ENCODE measurements around the gene INTS7. TPM values are rescaled to one million over a fixed set of nuclear protein-coding genes. Genes with fewer than 3 reads are reported as not detected.
"Not testable (repeated sequence)": the region's sequence is repeated elsewhere in the genome, so short reads cannot be mapped to it uniquely, and the experiment has no call there.

The INTS7 gene
- total RNA-seq, 1 experiment from 2014 or later: 36.5 TPM

DNA sequence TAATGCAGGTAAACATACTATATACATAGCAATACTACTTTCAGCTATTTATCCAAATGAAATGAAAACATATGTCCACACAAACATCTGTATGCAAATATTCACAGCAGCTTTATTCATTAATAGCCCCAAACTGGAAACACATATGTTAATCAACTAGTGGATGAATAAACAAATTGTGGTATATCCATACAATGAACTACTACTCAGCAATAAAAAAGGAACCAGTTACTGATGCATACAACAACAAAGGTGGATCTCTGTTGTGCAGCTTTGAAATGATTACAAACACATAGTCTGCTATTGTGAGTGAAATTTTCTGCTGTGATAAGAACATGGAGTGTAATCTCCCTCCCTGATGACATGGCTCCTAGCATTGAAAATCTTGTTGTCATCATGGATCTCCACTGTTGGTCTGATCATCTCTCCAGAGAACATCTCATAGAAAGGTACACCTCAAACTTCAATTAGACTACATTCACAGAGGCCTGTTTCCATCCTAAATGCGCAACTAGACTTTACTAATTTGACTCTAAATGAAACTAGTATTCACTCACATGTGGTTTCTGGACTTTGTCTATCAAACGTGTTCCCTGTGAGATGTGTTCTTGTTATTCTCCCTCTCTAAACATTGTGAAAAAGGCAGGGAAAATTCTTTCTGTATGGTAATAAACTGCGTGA, 10.7 kb downstream of the INTS7 start:
- no TSS peak for BruUV-seq (replicated peaks)

DNA sequence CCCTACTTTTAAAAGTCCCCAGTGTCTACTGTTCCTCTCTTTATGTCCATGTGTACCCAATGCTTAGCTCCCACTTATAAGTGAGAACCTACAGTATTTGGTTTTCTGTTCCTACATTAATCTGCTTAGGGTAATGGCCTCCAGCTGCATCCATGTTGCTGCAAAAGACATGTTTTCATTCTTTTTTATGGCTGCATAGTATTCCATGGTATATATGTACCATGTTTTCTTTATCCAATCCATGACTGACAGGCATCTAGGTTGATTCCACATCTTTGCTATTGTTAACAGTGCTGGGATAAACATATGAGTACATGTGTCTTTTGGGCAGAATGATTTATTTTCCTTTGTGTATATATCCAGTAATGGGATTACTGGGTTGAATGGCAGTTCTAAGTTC, 12.4 kb downstream of the INTS7 start:
- intact Hi-C loops (cut with micrococcal nuclease; ENCODE audit: unreplicated experiment); H3K27ac Mint-ChIP-seq (ENCODE audit: unreplicated experiment); DNase-seq; BruUV-seq (replicated peaks); H3K9me3 Mint-ChIP-seq (ENCODE audit: low read depth, unreplicated experiment); H3K36me3 Mint-ChIP-seq (ENCODE audit: insufficient read depth, unreplicated experiment); H3K4me3 Mint-ChIP-seq (ENCODE audit: low read depth, unreplicated experiment); CTCF ChIA-PET; H3K27me3 Mint-ChIP-seq (ENCODE audit: unreplicated experiment): not testable (repeated sequence)
- H3K4me1 Mint-ChIP-seq (ENCODE audit: low read depth, unreplicated experiment): peaks cover 13% of the 10 kb centered on the region

More for the DNA sequence above, 10.7 kb downstream of the INTS7 start:
- intact Hi-C loops (cut with micrococcal nuclease; ENCODE audit: unreplicated experiment): no loop called here
- no peaks in the 10 kb centered on the region for H3K27me3 Mint-ChIP-seq (ENCODE audit: unreplicated experiment)
- H3K36me3 Mint-ChIP-seq (ENCODE audit: insufficient read depth, unreplicated experiment): no peaks in the 10 kb centered on the region
- peaks cover 30% of the 10 kb centered on the region for H3K4me1 Mint-ChIP-seq (ENCODE audit: low read depth, unreplicated experiment)
- H3K9me3 Mint-ChIP-seq (ENCODE audit: low read depth, unreplicated experiment): peaks cover 4% of the 10 kb centered on the region
- CTCF ChIA-PET: no interaction called here
- no peak for DNase-seq
- H3K4me3 Mint-ChIP-seq (ENCODE audit: low read depth, unreplicated experiment): no peak overlapping the region
- no peak overlapping the region for H3K27ac Mint-ChIP-seq (ENCODE audit: unreplicated experiment)
- TF ChIP-seq, protein P1, sequence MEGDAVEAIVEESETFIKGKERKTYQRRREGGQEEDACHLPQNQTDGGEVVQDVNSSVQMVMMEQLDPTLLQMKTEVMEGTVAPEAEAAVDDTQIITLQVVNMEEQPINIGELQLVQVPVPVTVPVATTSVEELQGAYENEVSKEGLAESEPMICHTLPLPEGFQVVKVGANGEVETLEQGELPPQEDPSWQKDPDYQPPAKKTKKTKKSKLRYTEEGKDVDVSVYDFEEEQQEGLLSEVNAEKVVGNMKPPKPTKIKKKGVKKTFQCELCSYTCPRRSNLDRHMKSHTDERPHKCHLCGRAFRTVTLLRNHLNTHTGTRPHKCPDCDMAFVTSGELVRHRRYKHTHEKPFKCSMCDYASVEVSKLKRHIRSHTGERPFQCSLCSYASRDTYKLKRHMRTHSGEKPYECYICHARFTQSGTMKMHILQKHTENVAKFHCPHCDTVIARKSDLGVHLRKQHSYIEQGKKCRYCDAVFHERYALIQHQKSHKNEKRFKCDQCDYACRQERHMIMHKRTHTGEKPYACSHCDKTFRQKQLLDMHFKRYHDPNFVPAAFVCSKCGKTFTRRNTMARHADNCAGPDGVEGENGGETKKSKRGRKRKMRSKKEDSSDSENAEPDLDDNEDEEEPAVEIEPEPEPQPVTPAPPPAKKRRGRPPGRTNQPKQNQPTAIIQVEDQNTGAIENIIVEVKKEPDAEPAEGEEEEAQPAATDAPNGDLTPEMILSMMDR (IDR thresholded peaks at IDR 0.05; ENCODE audit: unreplicated experiment): no peak

DNA sequence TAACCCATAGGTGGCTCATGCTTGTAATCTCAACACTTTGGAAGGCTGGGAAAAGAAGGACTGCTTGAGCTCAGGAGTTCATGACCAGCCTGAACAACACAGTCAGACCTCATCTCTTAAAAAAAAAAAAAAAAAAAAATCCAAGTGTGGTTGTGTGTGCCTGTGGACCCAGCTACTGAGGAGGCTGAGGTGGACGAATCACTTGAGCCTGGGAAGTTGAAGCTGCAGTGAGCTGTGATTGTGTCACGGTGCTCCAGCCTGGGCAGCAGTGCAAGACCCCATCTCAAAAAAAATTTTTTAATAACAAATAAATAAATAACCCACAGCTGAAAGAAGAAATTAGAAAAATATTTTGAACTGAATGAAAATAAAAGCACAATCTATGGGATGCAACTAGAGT, 13.8 kb downstream of the INTS7 start:
- CTCF ChIA-PET: interaction anchor here (0.6 to 1.0 kb wide), 2 partner anchors 13 to 199 kb away, joined by 3 read pairs; no protein-coding TSS in a partner anchor
- H3K4me3 Mint-ChIP-seq (ENCODE audit: low read depth, unreplicated experiment): no peak overlapping the region
- no peak for DNase-seq
- TF ChIP-seq, protein P1 (IDR thresholded peaks at IDR 0.05; ENCODE audit: unreplicated experiment): no peak
- peaks cover 4% of the 10 kb centered on the region for H3K9me3 Mint-ChIP-seq (ENCODE audit: low read depth, unreplicated experiment)
- no peaks in the 10 kb centered on the region for H3K4me1 Mint-ChIP-seq (ENCODE audit: low read depth, unreplicated experiment)
- H3K27me3 Mint-ChIP-seq (ENCODE audit: unreplicated experiment): no peaks in the 10 kb centered on the region
- no peak overlapping the region for H3K27ac Mint-ChIP-seq (ENCODE audit: unreplicated experiment)
- no TSS peak for BruUV-seq (replicated peaks)
- no peaks in the 10 kb centered on the region for H3K36me3 Mint-ChIP-seq (ENCODE audit: insufficient read depth, unreplicated experiment)
- intact Hi-C loops (cut with micrococcal nuclease; ENCODE audit: unreplicated experiment): no loop called here

DNA sequence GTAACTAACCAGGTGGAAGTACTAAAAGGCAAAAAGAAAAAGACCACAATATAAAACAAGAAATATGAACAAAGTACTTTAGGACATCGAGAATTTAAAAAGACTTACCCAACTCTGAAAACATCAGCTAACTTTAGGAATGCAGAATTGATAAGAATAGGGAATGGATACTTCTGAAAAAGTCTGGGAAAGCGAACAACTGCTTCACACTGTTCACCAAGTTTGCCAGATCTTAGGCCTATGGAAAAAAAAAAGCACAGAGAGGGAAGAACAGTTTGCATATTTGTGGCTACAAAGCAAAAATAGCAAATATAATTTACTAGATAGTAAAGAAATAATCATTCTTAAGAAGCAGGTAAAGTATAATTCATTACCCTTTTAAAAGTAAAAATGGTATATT, 14.4 kb downstream of the INTS7 start:
- no TSS peak for BruUV-seq (replicated peaks)
- CTCF ChIA-PET: interaction anchor here (0.6 kb wide), 1 partner anchor 200 kb away, joined by 3 read pairs; no protein-coding TSS in a partner anchor
- intact Hi-C loops (cut with micrococcal nuclease; ENCODE audit: unreplicated experiment): no loop called here
- H3K27me3 Mint-ChIP-seq (ENCODE audit: unreplicated experiment): no peaks in the 10 kb centered on the region
- H3K4me1 Mint-ChIP-seq (ENCODE audit: low read depth, unreplicated experiment): no peaks in the 10 kb centered on the region
- peaks cover 4% of the 10 kb centered on the region for H3K9me3 Mint-ChIP-seq (ENCODE audit: low read depth, unreplicated experiment)
- TF ChIP-seq, protein P1 (IDR thresholded peaks at IDR 0.05; ENCODE audit: unreplicated experiment): no peak
- DNase-seq: no peak
- no peak overlapping the region for H3K27ac Mint-ChIP-seq (ENCODE audit: unreplicated experiment)
- H3K36me3 Mint-ChIP-seq (ENCODE audit: insufficient read depth, unreplicated experiment): no peaks in the 10 kb centered on the region
- H3K4me3 Mint-ChIP-seq (ENCODE audit: low read depth, unreplicated experiment): no peak overlapping the region

DNA sequence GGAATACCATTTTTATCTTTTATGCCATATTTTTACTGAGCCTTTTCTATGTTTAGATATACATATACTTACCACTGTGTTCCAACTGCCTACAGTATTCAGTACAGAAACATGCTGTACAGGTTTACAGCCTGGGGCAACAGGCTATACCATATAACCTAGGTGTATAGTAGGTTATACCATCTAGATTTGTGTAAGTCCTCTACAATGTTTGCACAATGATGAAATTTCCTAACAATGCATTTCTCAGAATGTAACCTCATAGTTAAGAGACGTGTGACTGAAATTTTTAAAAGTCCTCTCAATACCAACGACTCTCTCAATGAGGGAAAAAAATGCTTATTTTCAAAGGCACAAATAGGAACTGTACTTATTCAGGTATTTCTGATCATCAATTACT, 21.7 kb downstream of the INTS7 start:
- H3K36me3 Mint-ChIP-seq (ENCODE audit: insufficient read depth, unreplicated experiment): peaks cover 4% of the 10 kb centered on the region
- no peak overlapping the region for H3K27ac Mint-ChIP-seq (ENCODE audit: unreplicated experiment)
- H3K4me3 Mint-ChIP-seq (ENCODE audit: low read depth, unreplicated experiment): no peak overlapping the region
- H3K27me3 Mint-ChIP-seq (ENCODE audit: unreplicated experiment): no peaks in the 10 kb centered on the region
- no peaks in the 10 kb centered on the region for H3K4me1 Mint-ChIP-seq (ENCODE audit: low read depth, unreplicated experiment)
- intact Hi-C loops (cut with micrococcal nuclease; ENCODE audit: unreplicated experiment): loop anchor here (5.0 kb wide), 1 partner anchor 331 kb away; no protein-coding TSS in a partner anchor
- no peak for DNase-seq
- no peaks in the 10 kb centered on the region for H3K9me3 Mint-ChIP-seq (ENCODE audit: low read depth, unreplicated experiment)
- BruUV-seq (replicated peaks): no TSS peak
- TF ChIP-seq, protein P1 (IDR thresholded peaks at IDR 0.05; ENCODE audit: unreplicated experiment): no peak
- CTCF ChIA-PET: interaction anchor here (0.8 to 1.8 kb wide), 3 partner anchors 14 to 271 kb away, joined by 3 to 12 read pairs (median 5); partner anchors contain the start of genes DTL and INTS7

All from Calu3 (cell line).